ENCODE results near the gene CHPT1.

DNA sequence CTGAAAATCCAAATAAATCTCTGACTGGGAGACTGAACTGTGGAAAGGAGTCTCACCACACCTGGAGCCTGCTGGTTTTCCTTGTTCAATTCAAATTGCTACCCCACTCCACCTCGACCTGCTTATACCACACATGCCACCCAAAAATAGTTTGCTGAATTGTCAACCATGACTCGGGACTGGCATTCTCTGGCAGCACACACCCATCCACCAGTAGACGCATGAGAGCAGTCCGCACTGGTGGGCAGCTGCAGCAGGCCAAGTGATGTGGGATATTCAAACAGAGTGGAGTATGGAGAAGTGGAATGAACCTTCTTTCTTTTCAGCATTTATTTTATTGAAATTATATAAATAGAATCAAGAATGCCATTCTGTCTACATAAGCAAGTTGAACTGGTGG, 80.5 kb downstream of the CHPT1 start:
- no peak for TF ChIP-seq EZH2 (IDR thresholded peaks at IDR 0.05; ENCODE audit: borderline replicate concordance, low read depth, low read length, severe bottlenecking)
- TF ChIP-seq, protein P1, sequence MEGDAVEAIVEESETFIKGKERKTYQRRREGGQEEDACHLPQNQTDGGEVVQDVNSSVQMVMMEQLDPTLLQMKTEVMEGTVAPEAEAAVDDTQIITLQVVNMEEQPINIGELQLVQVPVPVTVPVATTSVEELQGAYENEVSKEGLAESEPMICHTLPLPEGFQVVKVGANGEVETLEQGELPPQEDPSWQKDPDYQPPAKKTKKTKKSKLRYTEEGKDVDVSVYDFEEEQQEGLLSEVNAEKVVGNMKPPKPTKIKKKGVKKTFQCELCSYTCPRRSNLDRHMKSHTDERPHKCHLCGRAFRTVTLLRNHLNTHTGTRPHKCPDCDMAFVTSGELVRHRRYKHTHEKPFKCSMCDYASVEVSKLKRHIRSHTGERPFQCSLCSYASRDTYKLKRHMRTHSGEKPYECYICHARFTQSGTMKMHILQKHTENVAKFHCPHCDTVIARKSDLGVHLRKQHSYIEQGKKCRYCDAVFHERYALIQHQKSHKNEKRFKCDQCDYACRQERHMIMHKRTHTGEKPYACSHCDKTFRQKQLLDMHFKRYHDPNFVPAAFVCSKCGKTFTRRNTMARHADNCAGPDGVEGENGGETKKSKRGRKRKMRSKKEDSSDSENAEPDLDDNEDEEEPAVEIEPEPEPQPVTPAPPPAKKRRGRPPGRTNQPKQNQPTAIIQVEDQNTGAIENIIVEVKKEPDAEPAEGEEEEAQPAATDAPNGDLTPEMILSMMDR (IDR thresholded peaks at IDR 0.05; ENCODE audit: borderline replicate concordance, extremely low read depth, low read length, poor library complexity, severe bottlenecking) = no peak

Data from DND-41 (cell line).